PFSK-1 (cell line): ENCODE data around the gene ATAD3C.

Experiments
- POLR2AphosphoS5 ChIP-seq: IDR thresholded peaks from 2 replicates; pipeline ENCODE4 v1.6.1; 2012; ENCODE audit warnings: low read depth, mild to moderate bottlenecking, control low read depth, low read length, moderate library complexity
- SIN3A ChIP-seq: IDR thresholded peaks from 2 replicates; pipeline ENCODE4 v1.6.1; 2012; ENCODE audit warnings: mild to moderate bottlenecking, low read length, moderate library complexity, borderline replicate concordance; ENCODE audit not compliant: insufficient read depth
- TAF1 ChIP-seq: IDR thresholded peaks from 2 replicates; pipeline ENCODE4 v1.6.1; 2012; ENCODE audit warnings: low read length, control low read depth, borderline replicate concordance; ENCODE audit not compliant: insufficient read depth

DNA sequence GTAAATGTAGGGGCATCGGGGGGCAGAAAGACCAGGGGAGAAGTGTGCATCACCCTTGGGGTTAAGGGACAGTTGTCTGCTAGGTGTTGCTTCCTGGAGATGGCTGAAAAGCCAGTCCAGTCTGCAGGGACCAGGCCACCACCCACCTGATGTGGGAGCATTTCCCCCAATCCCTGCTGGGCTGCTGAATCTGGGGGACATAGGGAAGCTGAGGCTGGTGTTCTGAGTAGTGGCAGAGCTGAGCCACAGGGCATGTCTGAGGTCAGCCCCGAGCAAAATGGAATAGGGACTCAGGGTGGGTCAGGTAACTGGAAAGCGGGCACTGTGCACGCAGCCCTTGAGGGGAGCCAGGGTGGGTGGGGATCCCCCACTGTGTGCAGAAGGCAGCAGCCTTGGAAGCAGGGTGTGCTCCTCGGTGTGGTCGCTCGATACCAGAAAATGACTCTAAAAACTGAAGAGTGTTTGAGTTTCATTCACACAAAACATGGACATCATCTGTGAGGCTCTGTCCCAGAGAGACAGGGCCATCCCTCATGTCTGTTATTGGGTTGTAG, 48.0 kb upstream of the ATAD3C start:
- TF ChIP-seq SIN3A (no peak), TAF1 (no peak), POLR2AphosphoS5 (peak; percentile 46; the same call in 1 of the 2 replicates)
